Islet of Langerhans (tissue), 1 donor: ENCODE measurements around the gene CTSC.
"Not testable (repeated sequence)": the region's sequence is repeated elsewhere in the genome, so short reads cannot be mapped to it uniquely, and the experiment has no call there.

ENCODE experiments used
- FAIRE-seq: peaks from one replicate; lab custom pipeline; 2011; peaks lifted over from hg19 to GRCh38; lab: Jason Lieb, UNC

Gene CTSC

DNA sequence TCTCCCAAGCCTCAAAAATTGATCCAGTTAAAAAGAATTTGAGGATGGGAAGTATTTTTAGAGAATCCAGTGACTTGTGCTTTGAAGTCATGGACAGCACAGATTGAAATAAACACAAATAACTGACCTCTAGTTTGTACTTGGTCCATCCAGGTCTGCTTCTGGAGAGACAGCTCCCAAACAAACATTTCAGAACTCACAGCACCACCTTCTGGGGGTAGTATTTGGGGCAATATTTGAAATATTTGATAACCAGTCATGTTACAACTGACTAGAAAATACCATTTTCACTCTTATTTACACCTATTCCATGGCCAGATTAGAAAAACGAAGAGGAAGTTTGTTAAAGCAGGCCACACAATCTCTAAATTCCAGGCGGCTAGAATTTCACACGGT lies 56.2 kb downstream of the CTSC start:
- FAIRE-seq: no peak

- no peak for FAIRE-seq
Observed at GRCh38 chr11:88280673-88281316, 56.7 kb downstream of the CTSC start.

- FAIRE-seq: no peak
Observed at GRCh38 chr11:88277349-88277915, 60.1 kb downstream of the CTSC start.

DNA sequence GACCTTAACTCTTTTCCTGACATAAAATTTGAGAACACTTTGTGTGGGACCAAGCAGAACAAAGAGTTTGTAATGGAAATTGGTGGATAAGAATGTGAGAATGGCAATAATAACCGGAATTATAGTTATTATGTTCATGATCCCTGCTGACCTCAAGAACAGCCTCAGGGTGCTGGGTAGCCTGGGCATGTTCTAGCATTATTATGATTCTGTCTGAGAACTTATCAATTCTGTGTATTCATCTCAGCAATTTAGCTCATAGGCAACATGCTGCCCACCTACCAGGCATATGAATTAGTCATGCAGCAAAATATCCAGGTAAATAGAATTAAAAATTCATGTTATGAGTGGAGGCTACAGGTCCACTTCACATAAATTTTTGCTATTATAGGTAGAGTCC lies 61.9 kb downstream of the CTSC start:
- FAIRE-seq: no peak

- FAIRE-seq: no peak
Observed at GRCh38 chr11:88266919-88267318, 70.6 kb downstream of the CTSC start.

- FAIRE-seq: no peak
Observed at GRCh38 chr11:88266157-88266556, 71.4 kb downstream of the CTSC start.

- FAIRE-seq: no peak
Observed at GRCh38 chr11:88259431-88259830, 78.1 kb downstream of the CTSC start.

- no peak for FAIRE-seq
Observed at GRCh38 chr11:88252208-88252607, 85.3 kb downstream of the CTSC start.

DNA sequence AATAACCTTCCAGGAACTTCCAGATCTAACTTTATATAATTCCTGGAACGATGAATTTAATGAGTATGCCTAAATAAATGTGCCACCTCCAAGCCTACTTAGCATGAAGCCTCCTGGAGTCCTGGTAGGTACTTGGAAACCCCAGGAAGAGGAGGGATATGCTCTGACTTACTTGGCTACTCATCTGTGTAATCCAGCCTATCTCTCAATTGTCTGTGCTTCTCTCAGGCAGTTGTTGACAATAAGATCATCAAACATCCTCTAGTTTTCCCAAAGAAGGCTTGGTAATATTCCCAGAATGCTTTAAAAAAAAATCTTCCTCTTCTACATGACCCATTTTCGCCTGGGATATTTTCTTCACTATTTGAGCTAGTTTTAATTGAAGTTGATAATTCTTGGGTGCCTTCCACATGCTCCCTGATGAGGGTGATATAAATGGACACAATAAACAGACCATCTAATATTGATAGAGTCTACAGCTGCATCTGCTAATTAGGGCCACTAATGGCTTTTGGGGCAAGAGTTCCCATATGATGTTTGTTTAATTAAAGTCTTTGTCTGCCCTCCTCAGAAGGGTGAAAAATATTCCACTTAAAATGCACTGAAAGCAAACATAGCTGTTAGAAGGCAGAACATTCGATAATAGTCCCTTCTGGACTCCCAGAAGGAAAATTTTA lies 86.8 kb downstream of the CTSC start:
- FAIRE-seq: no peak

GRCh38 chr11:88249706-88250105 lies 87.8 kb downstream of the CTSC start:
- FAIRE-seq: no peak

DNA sequence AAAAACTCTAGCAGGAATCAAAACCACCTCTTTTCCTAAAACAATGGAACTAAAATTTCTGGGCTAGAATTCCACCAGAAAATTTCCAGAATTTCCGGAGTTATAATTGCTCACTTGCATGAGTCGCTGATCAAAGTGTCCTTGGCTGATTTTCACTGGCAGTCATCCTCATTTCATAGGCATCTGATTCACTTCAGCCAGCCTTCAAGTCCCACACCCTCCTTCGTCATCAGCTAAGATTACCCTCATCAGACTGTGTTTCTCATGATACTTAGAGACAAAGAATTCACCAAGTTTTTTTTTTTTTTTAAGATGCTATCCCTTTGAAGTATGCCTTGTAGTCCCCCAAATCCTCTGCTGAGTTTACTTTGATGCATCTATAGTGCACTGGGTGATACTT lies 90.8 kb downstream of the CTSC start:
- FAIRE-seq: no peak

GRCh38 chr11:88245576-88245975 lies 92.0 kb downstream of the CTSC start:
- FAIRE-seq: not testable (repeated sequence)
